ENCODE measurements around the gene DOK5.
"Not testable (repeated sequence)": the region's sequence is repeated elsewhere in the genome, so short reads cannot be mapped to it uniquely, and the experiment has no call there.

The DOK5 gene

GRCh38 chr20:54472607-54473006 is 2.8 kb upstream of the DOK5 start:
- no peak for DNase-seq

- DNase-seq, result no peak
Observed at GRCh38 chr20:54473340-54473739, 2.1 kb upstream of the DOK5 start.

- no peak for DNase-seq
Observed at GRCh38 chr20:54474046-54474445, 1.3 kb upstream of the DOK5 start.

DNA sequence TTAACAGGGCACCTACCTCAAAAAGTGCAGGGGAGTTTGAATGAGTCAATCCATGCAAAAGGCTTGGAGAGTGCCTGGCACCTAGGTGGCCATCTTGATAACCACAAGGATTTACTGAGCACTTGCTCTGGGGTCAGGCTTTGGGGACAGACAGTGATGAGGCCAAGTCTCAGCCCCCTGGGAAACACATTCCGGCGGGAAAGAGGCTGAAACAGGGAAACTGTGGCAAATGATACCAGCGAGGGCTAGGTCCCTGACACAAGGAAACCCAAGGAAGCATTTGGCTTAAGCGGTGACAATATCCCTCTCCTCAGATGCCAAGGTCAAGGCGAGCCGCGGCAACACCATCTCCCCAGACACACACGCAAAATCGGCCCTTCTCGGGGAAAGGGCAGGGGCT is 527 bp upstream of the DOK5 start:
- DNase-seq, result no peak

DNA sequence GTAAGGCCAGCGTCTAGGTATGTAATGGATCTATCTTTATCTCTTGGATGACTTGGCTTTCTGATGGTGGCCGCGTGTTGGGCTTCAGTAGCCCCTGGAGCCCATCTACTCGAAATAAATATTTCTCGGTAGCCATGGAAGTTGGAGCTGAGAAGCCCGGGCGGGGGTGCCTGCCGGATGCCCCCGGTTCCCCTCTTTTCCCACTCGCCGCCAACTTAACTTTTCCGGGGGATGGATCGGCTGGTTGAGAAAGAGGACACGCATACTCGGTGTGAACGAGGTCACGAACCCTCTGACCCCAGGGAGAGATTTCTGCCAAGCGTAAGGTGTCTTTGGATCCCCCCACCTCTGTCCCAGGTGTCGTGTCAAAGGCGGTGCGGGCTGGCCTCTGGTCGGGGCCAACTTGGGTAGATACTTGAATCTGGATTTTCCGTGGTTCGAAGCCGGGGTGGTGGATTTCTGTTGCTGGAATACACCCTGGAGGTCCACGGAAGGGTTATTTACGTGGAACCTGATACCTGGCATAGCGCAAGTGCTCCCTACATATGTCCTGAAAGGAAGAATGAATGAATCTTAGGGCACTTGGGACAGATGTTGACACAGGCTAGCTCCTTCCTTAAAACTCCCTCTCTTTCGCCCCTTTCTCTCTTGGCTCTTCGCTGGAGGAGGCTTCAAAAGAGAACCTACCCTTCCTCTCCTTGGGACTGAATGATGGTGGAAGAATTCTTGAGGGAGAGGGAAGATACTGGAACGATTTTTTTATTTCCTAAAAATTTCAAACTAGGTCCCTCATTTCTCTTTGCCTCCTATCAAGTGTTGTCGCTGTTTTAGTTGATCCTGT is 996 bp downstream of the DOK5 start:
- DNase-seq, result no peak

DNA sequence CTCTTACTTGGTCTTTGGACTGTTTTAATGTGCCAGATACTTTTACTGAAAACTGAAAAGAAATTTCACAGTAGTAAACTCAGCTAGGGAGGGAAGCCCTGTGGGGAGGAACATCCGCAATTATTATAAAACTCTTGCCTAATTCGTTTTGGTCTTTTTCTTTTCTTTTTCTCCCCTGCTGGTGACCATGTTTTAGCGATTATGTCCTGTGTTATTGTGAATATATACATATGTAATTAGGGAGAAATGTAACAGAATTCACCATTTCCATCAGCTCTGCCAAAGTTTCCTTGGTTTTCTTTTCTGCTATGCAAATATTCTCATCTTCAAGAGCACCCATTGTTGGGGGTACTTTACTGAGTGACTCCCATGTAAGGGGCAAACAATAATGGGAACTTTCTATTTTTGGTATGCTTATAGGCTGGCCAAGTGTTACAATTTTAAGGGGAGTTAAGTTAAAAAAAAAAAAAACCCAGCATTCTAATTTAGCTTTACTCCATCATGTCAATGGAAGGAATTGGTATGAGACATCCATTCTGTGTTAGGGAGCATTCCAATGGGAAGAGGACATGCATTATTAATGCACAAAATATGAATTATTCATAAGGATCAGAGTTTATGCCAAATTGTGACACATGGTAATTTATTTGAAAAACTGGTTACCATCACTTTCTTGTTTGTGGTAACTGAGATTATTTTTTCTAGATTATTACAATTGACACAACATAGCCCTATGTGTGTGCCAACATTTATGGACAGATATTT is 2.0 kb downstream of the DOK5 start:
- DNase-seq, result no peak

DNA sequence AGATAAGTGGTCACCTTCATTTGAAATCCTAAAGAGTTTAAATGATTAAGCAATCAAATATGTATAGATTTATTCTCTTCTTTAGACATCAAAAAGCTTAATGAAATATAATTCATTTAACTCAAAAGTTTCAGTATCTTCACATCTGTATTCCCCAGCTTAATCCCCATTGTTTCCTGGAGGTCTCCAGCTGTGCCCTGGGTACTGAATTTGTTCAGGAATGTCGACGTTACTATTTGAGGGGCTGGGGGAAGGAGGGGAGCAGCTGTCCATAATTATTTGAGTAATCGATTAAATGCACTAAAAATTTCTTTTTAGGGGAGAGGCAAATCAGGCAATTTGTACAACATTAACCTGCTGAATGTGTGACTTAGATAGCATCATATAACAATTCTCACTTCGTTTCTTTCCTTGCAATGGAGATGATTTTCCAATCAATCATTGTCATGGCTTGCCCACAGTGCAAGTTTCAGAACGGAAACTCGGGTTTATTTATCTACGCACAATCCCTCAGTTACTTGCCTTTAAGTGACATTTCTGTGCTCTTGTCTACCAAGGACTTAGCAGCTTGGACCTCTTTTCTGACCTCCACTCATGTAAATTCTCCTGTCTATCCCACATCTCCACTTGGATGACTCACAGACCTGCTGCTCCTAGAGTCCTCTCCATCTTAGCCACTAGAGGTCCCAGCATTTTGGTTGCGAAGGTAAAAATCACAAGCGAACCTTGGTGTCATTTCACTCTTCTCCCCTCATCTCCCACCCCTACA is 3.9 kb downstream of the DOK5 start:
- no peak for DNase-seq

GRCh38 chr20:54479937-54480336 is 4.5 kb downstream of the DOK5 start:
- DNase-seq, result not testable (repeated sequence)

DNA sequence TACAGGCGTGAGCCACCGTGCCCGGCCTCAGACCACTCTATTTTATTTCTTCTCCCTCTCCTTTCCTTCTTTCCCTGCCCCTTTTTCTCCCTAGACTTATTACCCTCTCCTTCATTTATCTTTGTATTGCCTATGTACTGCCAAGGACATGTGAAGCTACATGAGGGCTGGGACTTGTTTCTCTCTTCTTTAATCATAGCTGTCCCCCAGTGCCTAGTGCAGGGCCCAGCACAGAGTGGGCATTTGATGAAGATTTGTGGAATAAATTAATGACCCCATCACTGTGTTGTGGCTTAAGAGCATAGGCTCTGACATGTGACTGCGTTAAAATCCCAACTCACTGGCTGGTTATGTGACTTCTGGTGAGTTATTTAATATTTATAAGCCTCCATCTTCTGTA is 6.0 kb downstream of the DOK5 start:
- DNase-seq, result no peak

- DNase-seq, result no peak
Observed at GRCh38 chr20:54485631-54486030, 10.2 kb downstream of the DOK5 start.

- no peak for DNase-seq
Observed at GRCh38 chr20:54486585-54486984, 11.2 kb downstream of the DOK5 start.

- no peak for DNase-seq
Observed at GRCh38 chr20:54488442-54488841, 13.0 kb downstream of the DOK5 start.

DNA sequence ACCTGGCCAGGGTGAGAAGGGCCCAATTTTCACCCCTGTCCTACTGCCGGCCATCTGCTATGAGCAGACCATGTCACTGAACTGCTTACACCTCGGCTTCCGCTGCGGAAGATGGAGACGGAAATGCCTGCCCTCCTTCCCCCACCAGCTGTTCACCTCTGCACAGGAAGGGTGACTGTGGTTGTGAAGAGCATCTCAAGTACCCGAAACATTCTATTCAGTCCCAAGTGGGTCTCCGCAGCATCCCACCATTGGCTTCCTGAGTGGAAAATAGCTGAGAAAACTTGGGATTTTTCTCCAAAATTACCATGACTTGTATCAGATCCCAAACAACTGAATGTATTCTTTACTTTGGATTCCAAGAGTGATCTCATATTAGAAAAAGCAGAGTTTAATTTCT is 16.1 kb downstream of the DOK5 start:
- DNase-seq, result no peak

- no peak for DNase-seq
Observed at GRCh38 chr20:54494303-54495006, 19.1 kb downstream of the DOK5 start.

DNA sequence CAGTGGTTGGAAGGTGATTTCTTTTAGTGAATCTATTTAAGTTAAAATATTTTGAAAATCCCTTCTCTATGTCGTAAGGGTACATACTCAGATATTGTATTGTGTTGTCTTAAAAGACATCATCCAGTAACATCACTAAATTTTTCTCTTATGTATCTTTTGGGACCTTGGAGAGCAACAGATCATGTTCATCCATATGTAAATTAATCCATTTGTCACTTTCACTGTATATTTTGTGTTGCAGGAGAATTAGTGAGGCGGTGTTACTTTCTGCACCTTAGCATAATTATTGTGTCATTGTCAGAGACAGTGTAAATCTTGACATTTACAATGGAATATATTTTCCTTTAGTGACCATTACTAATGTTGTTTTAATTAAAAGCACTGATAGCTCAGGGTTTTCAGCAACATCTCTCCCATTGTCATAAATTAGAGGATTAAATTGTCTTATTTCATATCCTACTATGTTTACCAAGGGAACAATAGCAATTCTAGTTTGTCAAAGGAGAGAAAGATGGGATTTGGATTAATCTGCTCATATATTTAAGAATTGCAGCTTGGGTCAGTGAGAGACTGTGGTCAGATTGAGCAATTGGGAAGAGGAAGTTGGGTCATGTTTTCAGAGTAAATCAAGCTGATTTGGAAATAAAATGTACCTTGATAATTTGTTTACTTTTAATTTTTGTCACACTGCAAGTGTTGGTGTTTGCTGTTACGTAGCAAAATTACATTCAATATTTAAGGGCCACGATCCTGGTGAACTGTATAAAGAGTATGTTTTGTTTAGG is 22.7 kb downstream of the DOK5 start:
- DNase-seq, result no peak

DNA sequence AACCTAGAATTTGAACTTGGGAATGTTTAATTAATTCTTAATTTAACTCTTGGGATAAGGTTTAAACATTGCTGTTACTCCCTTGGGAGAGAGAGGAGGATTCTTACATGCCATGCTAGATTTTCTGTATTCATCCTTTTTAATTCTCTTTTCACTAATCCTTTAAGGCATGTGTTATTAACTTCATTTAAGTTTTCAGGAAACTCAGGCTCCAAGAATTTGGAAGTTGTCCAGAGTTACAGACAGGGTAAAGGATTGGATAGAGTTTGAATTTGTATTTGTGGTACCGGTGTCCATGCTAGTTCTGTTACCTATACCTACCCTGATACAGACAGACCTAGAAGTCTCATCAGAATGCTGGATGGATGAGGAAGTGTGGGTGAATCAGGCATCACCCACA is 23.7 kb downstream of the DOK5 start:
- DNase-seq, result no peak

GRCh38 chr20:54502179-54502578 is 26.8 kb downstream of the DOK5 start:
- DNase-seq, result no peak

DNA sequence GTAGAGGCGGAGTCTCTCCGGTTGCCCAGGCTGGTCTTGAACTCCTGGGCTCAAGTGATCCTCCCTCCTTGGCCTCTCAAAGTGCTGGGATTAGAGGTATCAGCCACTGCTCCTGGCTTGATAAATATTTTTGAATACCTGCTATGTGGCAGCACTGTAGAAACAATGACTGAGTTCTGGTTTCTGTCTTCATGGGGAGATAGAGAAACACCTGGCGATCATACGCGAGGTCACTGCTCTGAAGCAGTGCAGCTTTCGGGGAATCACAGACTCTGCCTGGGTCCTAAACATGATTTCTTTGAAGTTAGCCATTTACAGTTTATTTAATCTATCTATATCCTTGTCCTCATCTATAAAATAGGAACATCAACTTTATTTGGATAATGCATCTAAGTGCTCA is 31.2 kb downstream of the DOK5 start:
- DNase-seq, result no peak

- DNase-seq, result no peak
Observed at GRCh38 chr20:54510541-54511129, 35.2 kb downstream of the DOK5 start.

DNA sequence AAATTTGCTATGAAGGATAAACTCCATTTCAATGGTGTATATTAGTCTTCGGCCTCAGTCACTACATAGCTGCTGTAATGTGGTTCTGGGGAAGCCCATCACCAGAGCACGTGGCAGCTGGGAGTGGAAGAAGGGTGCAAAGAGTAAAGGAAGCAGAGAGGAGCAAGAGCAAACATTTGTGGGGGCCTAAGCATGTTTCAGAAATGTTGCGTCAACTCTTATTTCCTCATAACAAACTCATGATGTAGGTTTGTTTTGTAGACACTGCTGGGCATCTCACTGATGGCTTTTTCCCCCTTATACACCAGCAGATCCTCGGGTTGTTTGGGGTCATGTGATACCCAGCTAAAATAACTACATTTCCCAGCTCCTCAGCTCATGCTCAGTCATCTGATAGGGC is 37.3 kb downstream of the DOK5 start:
- no peak for DNase-seq

GRCh38 chr20:54514028-54514607 is 38.7 kb downstream of the DOK5 start:
- DNase-seq, result no peak

Measured in T1000 (cell line).